GM18909 (cell line): ENCODE measurements around the gene PPM1H.
A peak's percentile ranks its signal among the peaks of the same experiment; 100 is the strongest.
"Not testable (repeated sequence)": the region's sequence is repeated elsewhere in the genome, so short reads cannot be mapped to it uniquely, and the experiment has no call there.

ENCODE experiments used
- ATAC-seq: cut with Tn5 transposase; IDR thresholded peaks from one replicate; pipeline ENCODE4 v1.9.1; 2021; ENCODE audit warnings: mild to moderate bottlenecking; ENCODE audit not compliant: unreplicated experiment, poor library complexity

The PPM1H gene

DNA sequence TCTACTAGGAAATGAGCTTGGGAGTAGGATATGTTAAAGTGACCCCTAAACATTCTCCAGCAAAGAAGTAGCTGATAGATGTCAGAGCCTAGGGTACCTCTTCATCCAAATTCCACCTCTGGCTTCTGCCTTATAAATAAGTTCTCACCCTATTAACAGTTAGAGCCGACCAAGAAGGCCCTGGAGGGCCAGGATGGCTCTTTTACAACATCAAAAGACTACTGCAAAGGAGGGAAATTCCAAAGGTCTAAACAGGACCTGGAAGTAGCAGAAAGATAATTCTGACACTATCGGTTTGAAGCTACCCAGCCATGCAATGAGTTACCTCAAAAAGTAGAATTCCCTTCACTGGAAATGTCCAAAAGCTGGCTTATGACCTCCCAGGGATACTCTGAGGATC, 90.0 kb downstream of the PPM1H start:
- no peak for ATAC-seq

DNA sequence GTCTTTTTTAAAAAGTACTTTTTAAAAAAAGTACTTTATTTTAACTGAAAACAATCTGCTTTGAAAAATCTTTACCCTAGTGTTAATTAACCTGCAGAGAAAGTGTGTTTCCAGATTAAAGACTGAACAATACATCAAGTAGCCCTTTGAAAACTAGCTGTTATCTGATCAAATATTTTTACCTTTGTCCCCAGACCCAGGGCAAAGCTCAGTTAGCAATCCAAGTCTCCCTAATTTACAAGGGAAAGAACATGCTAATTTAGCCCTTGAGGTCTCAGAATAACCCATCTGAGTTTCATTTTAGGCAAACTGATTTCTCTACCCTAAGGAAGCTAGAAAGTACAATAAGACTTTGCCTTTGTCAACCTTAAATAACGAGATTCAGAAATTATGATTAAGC, 91.2 kb downstream of the PPM1H start:
- ATAC-seq: no peak

GRCh38 chr12:62841846-62842245, 93.1 kb downstream of the PPM1H start:
- no peak for ATAC-seq

- ATAC-seq: no peak
Measured at GRCh38 chr12:62840806-62841205, 94.1 kb downstream of the PPM1H start.

GRCh38 chr12:62839869-62840660, 94.9 kb downstream of the PPM1H start:
- ATAC-seq: no peak

DNA sequence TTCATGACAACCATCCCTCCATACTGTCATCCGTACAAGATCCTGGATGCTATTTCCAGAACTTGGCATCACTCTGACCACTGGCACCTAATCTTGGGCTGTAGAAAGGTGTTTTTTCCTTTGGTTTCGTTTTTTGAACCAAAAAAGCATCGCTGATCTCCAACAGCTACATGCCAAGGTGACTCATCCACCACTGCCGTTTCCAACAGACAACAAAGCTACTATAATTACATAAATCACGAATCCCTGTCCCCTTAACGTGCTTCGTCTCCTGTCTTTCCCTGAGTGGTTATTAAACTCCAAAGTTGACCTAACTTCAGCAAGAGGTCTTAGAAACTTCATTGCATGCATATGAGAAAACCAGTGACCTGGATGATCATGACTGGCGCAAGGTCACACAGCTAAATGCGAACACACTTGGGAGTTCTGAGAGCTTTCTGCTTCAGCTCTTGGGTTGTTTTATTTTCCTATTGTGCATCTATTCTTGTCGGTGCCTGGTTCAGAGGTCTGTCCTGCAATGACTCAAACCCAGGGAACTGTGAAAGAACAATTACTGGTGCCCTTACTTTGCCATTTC, 99.9 kb downstream of the PPM1H start:
- ATAC-seq: peak; percentile 50

DNA sequence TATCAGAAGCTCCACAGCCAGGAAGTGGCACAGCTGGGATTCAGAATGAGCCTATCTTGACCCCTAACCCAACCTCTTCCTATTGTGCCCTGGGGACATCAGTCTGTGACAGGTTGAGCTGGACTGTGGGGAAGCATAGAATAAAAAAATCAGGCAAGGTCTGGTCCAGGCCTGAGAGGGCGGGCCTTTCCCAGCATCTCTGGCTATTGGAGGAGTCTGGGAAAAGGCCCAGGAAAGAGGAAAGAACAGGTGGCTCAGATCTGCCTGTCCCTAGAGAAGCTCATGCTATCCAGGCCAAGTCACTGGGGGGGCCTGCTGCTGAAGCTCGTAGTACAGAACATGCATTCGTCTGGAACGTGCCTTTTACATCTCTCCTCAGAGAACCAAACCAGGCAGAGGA, 100.5 kb downstream of the PPM1H start:
- no peak for ATAC-seq

DNA sequence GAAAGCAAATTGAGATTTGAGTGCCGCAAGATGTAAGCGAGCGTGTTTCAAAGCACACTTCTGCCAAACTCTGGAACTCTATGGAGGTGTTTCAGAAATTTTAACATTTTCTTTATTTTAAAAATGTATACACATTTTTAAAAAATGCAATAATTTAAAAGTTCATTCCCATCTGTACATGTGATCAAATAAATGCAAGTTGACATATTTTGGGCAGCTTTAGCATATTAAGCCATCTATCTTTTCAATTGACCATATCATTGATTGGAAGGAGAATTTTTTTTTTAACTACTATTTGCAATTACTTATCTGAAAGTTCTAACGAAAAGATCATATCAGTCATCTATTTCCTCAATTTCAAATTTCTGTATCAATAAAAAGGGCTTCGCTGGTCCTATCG, 101.3 kb downstream of the PPM1H start:
- no peak for ATAC-seq

GRCh38 chr12:62832558-62832957, 102.4 kb downstream of the PPM1H start:
- ATAC-seq: no peak

DNA sequence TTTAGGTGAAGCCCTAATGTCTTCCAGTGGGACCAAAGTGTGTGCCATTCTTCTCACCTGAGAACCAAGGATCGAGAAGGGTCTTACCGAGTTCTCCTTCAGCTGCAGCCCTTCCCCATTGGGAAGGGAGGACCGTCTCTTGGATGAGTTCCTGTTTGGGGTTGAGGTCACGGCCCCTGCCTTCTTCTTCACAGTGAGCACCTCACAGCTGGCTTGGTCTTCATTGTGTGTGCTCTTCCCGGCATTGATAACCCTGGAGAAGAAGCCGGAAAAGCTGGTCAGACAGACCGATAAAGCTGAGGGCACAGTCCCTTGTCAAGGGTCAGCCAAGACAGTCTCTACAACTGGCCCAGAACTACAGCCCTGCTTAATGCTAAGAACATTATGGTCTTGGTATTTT, 102.9 kb downstream of the PPM1H start:
- no peak for ATAC-seq

DNA sequence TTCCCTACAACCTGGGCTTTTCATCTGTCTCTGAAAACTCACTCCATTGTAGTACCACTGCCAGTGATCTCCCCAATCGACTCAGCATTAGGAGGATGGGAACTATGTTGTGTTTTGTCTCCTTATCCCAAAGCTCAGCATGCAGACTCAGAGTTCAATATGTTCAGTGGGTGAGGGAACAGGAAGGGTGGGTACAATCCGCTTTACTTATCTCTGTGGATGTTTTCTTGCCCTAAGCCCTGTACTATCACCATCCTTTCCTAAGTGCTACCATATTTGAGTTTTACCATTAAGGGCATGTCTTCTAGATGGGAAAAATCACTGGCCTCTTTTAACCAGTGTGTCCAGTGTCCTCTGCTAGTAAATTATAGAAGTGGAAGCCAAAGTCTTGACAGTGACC, 107.1 kb downstream of the PPM1H start:
- ATAC-seq: no peak

DNA sequence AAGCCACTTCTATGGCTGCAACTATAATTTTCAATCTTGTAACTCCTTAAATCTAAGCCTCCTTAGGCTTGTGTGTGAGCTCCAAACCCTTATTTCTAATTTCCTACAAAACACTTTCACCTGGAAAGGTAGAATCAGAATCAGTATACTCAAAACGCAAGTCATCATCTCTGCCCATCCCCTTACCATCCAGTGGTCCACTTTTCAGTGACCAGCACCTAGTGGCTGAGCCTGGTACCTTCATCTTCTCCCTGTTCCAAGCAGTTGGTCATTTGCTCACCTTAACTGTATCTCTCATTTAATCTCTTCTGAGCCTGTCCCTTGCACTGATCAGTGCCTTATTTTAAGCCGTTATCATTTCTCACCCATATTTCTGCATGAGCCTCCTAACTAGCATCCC, 107.9 kb downstream of the PPM1H start:
- no peak for ATAC-seq

DNA sequence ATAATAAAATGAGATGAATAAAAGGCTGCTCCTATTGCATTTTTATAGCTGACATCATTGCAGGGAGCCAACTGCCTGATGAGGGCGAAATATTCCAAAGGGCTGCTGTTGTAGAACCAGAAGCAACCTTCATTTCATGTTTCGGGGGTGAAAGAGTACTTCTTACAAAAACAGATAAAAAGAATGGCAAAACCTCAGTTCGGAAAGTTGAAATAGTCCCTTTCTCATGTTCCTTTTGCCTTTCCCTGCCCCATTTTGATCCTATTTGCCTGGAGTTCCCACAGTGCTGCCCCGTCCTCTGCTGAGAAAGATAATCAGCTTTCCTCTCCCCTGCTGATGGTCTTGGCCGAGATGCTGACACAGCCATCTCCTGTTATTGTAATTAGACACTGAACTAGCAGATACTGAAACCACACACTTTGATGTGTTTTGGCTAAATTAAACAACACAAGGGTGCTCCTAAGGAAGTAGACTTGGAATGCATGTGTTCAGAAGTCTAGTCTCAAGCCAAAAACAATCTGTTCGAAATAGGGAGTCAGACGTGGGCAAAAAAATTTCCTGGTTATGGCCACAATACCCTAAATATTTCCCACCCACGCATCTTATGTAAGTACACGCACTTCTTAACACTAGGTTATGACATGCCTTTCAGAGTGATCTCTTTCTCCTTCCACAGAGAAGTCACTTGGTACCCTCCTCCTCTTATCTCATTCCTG, 117.2 kb downstream of the PPM1H start:
- no peak for ATAC-seq

GRCh38 chr12:62814243-62814642, 120.7 kb downstream of the PPM1H start:
- no peak for ATAC-seq

GRCh38 chr12:62813031-62813829, 121.7 kb downstream of the PPM1H start:
- ATAC-seq: peak; percentile 66

GRCh38 chr12:62811481-62811880, 123.5 kb downstream of the PPM1H start:
- not testable (repeated sequence) for ATAC-seq

DNA sequence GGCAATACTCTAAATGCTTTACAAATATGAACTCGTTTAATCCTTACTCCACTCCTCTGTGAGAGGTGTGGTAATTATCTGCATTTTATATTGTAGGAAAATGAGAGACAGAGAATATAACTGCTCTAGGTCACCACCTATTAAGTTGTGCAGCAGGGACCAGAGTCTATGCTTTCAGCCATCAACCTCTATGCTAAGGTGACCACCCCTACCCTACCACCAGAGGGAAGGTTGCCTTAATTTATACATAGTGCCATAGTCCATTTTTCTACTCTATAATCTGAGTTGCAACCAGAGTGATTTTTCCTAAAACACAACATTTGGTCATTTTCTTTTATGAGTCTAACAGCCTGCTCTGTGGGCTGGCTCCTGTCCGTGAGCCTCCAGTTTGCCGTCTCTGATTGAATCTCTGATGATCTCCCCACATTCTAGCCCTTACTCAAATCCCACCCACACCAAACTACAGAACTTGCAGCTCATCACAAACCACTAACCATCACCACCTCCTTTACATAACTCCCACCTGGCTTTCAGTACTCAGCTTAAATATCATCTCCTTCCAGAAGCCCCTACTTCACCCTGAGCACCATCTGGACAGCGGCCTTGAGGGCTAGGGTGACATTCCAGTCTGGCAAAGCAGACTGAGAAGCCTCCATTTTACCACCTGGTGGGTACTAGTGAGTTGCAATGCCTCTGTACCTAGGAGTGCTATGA, 126.6 kb downstream of the PPM1H start:
- peak; percentile 49 for ATAC-seq

DNA sequence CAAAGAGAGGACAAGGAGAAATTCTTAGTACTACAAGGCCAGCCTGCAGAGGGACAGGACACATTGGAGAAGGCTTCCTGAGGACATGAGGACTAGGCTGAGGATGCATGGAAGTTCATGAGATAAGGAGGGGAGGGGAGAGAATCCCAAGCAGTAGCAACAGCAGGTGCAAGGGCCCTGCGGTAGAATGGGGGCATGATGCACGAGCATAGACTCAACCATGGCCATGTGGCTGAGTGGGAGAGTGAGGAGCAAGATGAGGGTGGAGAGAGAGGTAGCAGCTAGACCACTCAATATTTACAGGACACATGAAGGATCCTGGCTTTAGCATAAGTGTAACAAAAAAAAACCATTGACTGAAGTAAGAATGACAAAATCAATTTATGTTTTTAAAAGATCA, 128.1 kb downstream of the PPM1H start:
- no peak for ATAC-seq

DNA sequence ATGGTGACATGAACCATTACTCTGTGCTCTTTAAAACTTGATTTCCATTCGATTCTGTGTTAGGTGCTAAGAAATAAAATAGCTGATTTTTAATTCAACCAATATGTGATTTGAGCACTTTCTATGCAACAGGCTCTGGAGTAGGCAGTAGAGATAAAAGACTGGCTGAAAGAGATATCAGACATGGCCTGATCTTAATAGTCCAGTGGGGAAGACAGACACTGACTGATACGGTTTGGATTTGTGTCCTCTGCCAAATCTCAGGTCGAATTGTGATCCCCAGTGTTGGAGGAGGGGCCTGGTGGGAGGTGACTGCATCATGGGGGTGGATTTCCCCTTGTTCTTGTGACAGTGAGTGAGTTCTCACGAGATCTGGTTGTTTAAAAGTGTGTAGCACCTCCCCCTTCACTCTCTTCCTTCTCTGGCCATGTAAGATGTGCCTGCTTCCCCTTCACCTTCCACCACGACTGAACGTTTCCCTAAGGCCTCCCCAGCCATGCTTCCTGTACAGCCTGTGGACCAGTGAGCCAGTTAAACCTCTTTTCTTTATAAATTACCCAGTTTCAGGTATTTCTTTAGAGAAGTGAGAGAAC, 128.6 kb downstream of the PPM1H start:
- no peak for ATAC-seq

GRCh38 chr12:62805517-62805916, 129.4 kb downstream of the PPM1H start:
- no peak for ATAC-seq
